OCI-LY7 (cell line): ENCODE data around the gene FMNL3.

Experiments
- CTCF ChIP-seq: fragments of 200-600 bp; sonication (generic); conservative IDR thresholded peaks from 2 replicates; pipeline ENCODE4 v1.5.1; 2014; ENCODE audit warnings: mild to moderate bottlenecking, antibody characterized with exemption, low read length, moderate library complexity, mixed read lengths
- EZH2phosphoT487 ChIP-seq: fragments of 200-600 bp; sonication (generic); IDR thresholded peaks from 2 replicates; pipeline ENCODE4 v1.6.1; 2018; ENCODE audit warnings: low read depth, borderline replicate concordance, mild to moderate bottlenecking, mixed run types, antibody characterized with exemption, low read length, moderate library complexity, mixed read lengths

DNA sequence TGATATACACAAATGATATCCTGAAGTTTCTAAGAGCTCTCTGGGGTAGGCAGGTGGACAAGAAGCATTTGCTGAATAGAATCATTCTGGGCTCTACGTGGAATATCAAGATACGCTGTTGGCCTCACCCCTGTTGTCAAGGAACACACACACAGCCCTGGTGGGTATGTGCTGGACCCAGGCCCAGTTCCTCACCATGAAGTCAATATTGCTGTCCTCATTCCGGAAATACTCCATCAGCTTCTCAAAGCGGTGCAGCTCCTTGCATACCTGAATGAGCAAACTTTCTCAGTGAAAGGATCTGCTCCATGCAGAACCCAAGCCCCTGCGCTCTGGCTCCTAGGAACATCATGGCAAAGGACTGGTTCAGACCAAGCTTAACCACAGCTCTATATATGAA, 52.5 kb downstream of the FMNL3 start:
- TF ChIP-seq CTCF (no peak), EZH2phosphoT487 (no peak)
